Motor neuron (in vitro differentiated cells): ENCODE measurements around the gene MIER2. TPM values are rescaled to one million over a fixed set of nuclear protein-coding genes. Genes with fewer than 3 reads are reported as not detected.
"Not testable (repeated sequence)": the region's sequence is repeated elsewhere in the genome, so short reads cannot be mapped to it uniquely, and the experiment has no call there.

Source experiments
- ATAC-seq, 8 experiments: fragments of 200-7000 bp; cut with Tn5 transposase; replicated peaks in 6 of 8; 2 replicates each; pipeline ENCODE4 v1.8.0; 2021; ENCODE audit warnings: mild to moderate bottlenecking in 8 of 8, moderate library complexity in 8 of 8
- H3K27ac ChIP-seq, 2 donors: fragments of 250-450 bp; sonication (Bioruptor Pico); 2 replicates each; pipeline ENCODE4 v1.9.0; 2021; ENCODE audit warnings: antibody characterized with exemption in 2 of 2, mild to moderate bottlenecking in 2 of 2, moderate library complexity in 1 of 2
- H3K4me1 ChIP-seq, 2 donors: fragments of 250-450 bp; sonication (Bioruptor Pico); replicated peaks in 1 of 2; 2 replicates each; pipeline ENCODE4 v1.6.1; 2021; ENCODE audit warnings: antibody characterized with exemption in 2 of 2, mild to moderate bottlenecking in 2 of 2, moderate library complexity in 1 of 2
- H3K4me3 ChIP-seq, 5 donors: fragments of 250-450 bp; sonication (Bioruptor Pico); 2 replicates each; pipeline ENCODE4 v1.9.0; 2021; ENCODE audit warnings: antibody characterized with exemption in 5 of 5, mild to moderate bottlenecking in 5 of 5, moderate library complexity in 4 of 5
- WGBS, 10 experiments: fragments of 450-650 bp; shearing (Covaris generic); methylation state at CpG; one replicate each; pipeline ENCODE4 v1.0.0; 2022; 5-methylcytosine and 5-hydroxymethylcytosine counted together
- in situ Hi-C, 9 experiments: fragments of 400-800 bp; cut with MboI; loops; one replicate each; pipeline ENCODE4 v1.15.0; 2021; ENCODE audit warnings: low sequenced_read_pairs in 9 of 9, low pct_unique_long_range_greater_than_20kb in 2 of 9; ENCODE audit not compliant: unreplicated experiment in 9 of 9
- total RNA-seq, 8 experiments: library from RNA; unstranded; fragments of 300-600 nt; gene quantifications; 2 replicates each; pipeline versions ENCODE4 v1.2.3 to v1.2.4, GENCODE V29; 2022

The MIER2 gene
- 10 to 100 TPM in 6 of 8 experiments, 1 to 10 TPM in 2; 6.1 to 25.0 (median 15.8) TPM for total RNA-seq

GRCh38 chr19:344625-345319 is at the start of gene MIER2:
MIER2 (minus strand) TSS chr19:344796; CDS start chr19:344782, 14 bp downstream.
- in situ Hi-C loops: no loop called here
- 16 to 76% (median 27%) methylated on average over 5 to 15 of the region's 77 CpGs; no CpG with 5 or more reads in 6 of the 10 experiments for WGBS, 10 experiments
- ATAC-seq: peak; percentile 78 to 95 (median 92)
- Histone ChIP-seq H3K27ac (peak within 1 kb of the TSS; percentile 96 to 99), H3K4me3 (peak within 1 kb of the TSS; percentile 75 to 99 (median 88)), H3K4me1 (peaks cover 23 to 26% of the 10 kb centered on the region in 2 donors)

GRCh38 chr19:393560-393959 is 49.0 kb upstream of the MIER2 start:
- ATAC-seq, H3K27ac ChIP-seq, H3K4me3 ChIP-seq, in situ Hi-C loops: not testable (repeated sequence)
- H3K4me1 ChIP-seq: peaks cover 13 to 19% of the 10 kb centered on the region in 2 donors

- H3K4me3 ChIP-seq: no peak overlapping the region
- H3K27ac ChIP-seq: no peak overlapping the region
- in situ Hi-C loops: no loop called here
- ATAC-seq: peak in 5 of 8 experiments; percentile 62 to 91 (median 89)
- H3K4me1 ChIP-seq: peaks cover 16 to 19% of the 10 kb centered on the region in 2 donors
- 0 to 62% (median 43%) methylated on average over 1 to 4 of the region's 17 CpGs; no CpG with 5 or more reads in 6 of the 10 experiments for WGBS, 10 experiments
Measured at GRCh38 chr19:392375-392970, 47.9 kb upstream of the MIER2 start.

GRCh38 chr19:391726-392374 is 47.3 kb upstream of the MIER2 start:
- in situ Hi-C loops: no loop called here
- WGBS, 10 experiments: 60 to 100% (median 87%) methylated on average over 1 to 14 of the region's 30 CpGs; no CpG with 5 or more reads in 3 of the 10 experiments
- no peak for ATAC-seq
- Histone ChIP-seq H3K4me1 (peaks cover 19 to 20% of the 10 kb centered on the region in 2 donors), H3K27ac (no peak overlapping the region), H3K4me3 (no peak overlapping the region)

GRCh38 chr19:391207-391557 is 46.6 kb upstream of the MIER2 start:
- 13 to 94% (median 80%) methylated on average over 1 to 2 of the region's 2 CpGs; no CpG with 5 or more reads in 3 of the 10 experiments for WGBS, 10 experiments
- H3K4me1 ChIP-seq: peaks cover 26 to 27% of the 10 kb centered on the region in 2 donors
- no peak overlapping the region for H3K4me3 ChIP-seq
- no peak overlapping the region for H3K27ac ChIP-seq
- in situ Hi-C loops: no loop called here
- ATAC-seq: no peak

GRCh38 chr19:390386-391206 is 46.0 kb upstream of the MIER2 start:
- peak overlapping the region in 1 of 2 donors; percentile 36 for H3K27ac ChIP-seq
- in situ Hi-C loops: no loop called here
- 30 to 84% (median 70%) methylated on average over 2 to 16 of the region's 30 CpGs; no CpG with 5 or more reads in 3 of the 10 experiments for WGBS, 10 experiments
- H3K4me3 ChIP-seq: no peak overlapping the region
- peak in 6 of 8 experiments; percentile 17 to 82 (median 46) for ATAC-seq
- H3K4me1 ChIP-seq: peaks cover 27 to 29% of the 10 kb centered on the region in 2 donors

- 62 to 100% methylated on average over 2 to 3 of the region's 12 CpGs; no CpG with 5 or more reads in 8 of the 10 experiments for WGBS, 10 experiments
- Histone ChIP-seq H3K27ac (no peak overlapping the region), H3K4me3 (no peak overlapping the region), H3K4me1 (peaks cover 27 to 29% of the 10 kb centered on the region in 2 donors)
- ATAC-seq: no peak
- in situ Hi-C loops: no loop called here
Measured at GRCh38 chr19:389935-390289, 45.3 kb upstream of the MIER2 start.

- peak in 3 of 8 experiments; percentile 98 to 99 (median 99) for ATAC-seq
Measured at GRCh38 chr19:389255-389934, 44.8 kb upstream of the MIER2 start.

GRCh38 chr19:388691-389090 is 44.1 kb upstream of the MIER2 start:
- in situ Hi-C loops: no loop called here
- peaks cover 35 to 36% of the 10 kb centered on the region in 2 donors for H3K4me1 ChIP-seq
- WGBS, 10 experiments: 50 to 93% (median 77%) methylated on average over 2 to 11 of the region's 17 CpGs; no CpG with 5 or more reads in 5 of the 10 experiments
- no peak for ATAC-seq
- H3K27ac ChIP-seq: no peak overlapping the region
- no peak overlapping the region for H3K4me3 ChIP-seq

More at GRCh38 chr19:389255-389934, 44.8 kb upstream of the MIER2 start:
- Histone ChIP-seq H3K4me3 (no peak overlapping the region), H3K27ac (no peak overlapping the region), H3K4me1 (peaks cover 29 to 30% of the 10 kb centered on the region in 2 donors)
- WGBS, 10 experiments: 20 to 86% (median 68%) methylated on average over 2 to 13 of the region's 21 CpGs; no CpG with 5 or more reads in 5 of the 10 experiments
- in situ Hi-C loops: no loop called here

- in situ Hi-C loops: no loop called here
- 77 to 100% (median 95%) methylated on average over 3 to 6 of the region's 21 CpGs; no CpG with 5 or more reads in 7 of the 10 experiments for WGBS, 10 experiments
- H3K27ac ChIP-seq: no peak overlapping the region
- ATAC-seq: no peak
- no peak overlapping the region for H3K4me3 ChIP-seq
- peaks cover 35% of the 10 kb centered on the region in 2 donors for H3K4me1 ChIP-seq
Measured at GRCh38 chr19:387777-388176, 43.2 kb upstream of the MIER2 start.

GRCh38 chr19:386632-387301 is 42.2 kb upstream of the MIER2 start:
- H3K27ac ChIP-seq, ATAC-seq, in situ Hi-C loops, H3K4me3 ChIP-seq: not testable (repeated sequence)
- peaks cover 31 to 35% of the 10 kb centered on the region in 2 donors for H3K4me1 ChIP-seq
- WGBS, 10 experiments: no CpG with 5 or more reads among the region's 22 CpGs

- 7 to 100% (median 76%) methylated on average over 1 to 8 of the region's 8 CpGs; no CpG with 5 or more reads in 3 of the 10 experiments for WGBS, 10 experiments
- in situ Hi-C loops, H3K4me3 ChIP-seq: not testable (repeated sequence)
Measured at GRCh38 chr19:386189-386588, 41.6 kb upstream of the MIER2 start.

More at GRCh38 chr19:386189-386588, 41.6 kb upstream of the MIER2 start:
- peaks cover 29 to 30% of the 10 kb centered on the region in 2 donors for H3K4me1 ChIP-seq
- H3K27ac ChIP-seq, ATAC-seq: not testable (repeated sequence)
